Hematopoietic multipotent progenitor cell treated with erythropoietin and hydrocortisone succinate and interleukin-3 and kit ligand, for 17 days (in vitro differentiated cells): ENCODE data around the gene GAL3ST2.
"Not testable (repeated sequence)": the region's sequence is repeated elsewhere in the genome, so short reads cannot be mapped to it uniquely, and the experiment has no call there.

Experiments
- DNase-seq: peaks from one replicate; pipeline ENCODE4 v3.0.0-alpha.2; 2015; ENCODE audit warnings: low spot score

GAL3ST2 gene

DNA sequence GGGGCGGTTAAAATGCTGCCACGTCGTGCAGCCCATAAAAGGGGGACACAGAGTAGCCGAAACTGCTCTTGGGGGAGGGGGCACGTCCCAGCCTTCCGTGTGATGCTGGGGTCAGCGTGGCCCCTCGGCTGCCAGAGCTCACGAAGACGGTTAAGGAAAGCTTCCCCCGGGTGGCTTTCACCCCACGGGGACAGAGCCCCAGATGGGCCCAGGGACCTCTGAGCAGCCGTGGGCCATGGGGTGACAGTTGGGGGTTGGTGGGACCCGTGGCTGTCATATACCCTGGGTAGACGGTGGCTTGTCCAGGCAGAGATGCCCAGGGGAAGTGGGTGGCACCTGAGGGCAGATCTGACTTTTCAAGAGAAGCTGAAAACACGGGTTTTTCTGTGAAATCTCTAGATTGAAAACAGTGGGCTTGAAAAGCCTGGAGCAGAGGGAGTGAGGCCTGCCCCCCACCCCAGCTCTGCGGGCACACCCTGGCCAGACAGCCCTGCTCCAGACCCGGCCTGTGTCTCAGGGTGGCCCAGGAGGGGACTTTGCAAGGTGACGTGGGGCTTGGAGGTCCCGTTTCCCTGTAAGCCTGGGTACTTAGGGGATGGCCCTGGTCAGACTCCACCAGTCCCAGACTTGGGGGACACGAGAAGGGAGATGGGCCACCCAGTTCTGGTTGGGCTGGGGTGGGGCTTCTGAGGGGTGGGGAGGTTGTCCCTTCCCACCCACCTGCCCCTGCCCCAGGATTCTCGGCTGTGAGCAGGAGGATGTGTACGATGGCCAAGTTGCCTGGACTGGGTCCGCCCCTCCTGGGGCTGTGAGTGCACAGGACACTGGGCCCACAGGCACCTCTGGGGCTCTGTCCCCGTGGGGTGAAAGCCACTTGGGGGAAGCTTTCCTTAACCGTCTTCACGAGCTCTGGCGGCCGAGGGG, 33.0 kb downstream of the GAL3ST2 start:
- DNase-seq: no peak

DNA sequence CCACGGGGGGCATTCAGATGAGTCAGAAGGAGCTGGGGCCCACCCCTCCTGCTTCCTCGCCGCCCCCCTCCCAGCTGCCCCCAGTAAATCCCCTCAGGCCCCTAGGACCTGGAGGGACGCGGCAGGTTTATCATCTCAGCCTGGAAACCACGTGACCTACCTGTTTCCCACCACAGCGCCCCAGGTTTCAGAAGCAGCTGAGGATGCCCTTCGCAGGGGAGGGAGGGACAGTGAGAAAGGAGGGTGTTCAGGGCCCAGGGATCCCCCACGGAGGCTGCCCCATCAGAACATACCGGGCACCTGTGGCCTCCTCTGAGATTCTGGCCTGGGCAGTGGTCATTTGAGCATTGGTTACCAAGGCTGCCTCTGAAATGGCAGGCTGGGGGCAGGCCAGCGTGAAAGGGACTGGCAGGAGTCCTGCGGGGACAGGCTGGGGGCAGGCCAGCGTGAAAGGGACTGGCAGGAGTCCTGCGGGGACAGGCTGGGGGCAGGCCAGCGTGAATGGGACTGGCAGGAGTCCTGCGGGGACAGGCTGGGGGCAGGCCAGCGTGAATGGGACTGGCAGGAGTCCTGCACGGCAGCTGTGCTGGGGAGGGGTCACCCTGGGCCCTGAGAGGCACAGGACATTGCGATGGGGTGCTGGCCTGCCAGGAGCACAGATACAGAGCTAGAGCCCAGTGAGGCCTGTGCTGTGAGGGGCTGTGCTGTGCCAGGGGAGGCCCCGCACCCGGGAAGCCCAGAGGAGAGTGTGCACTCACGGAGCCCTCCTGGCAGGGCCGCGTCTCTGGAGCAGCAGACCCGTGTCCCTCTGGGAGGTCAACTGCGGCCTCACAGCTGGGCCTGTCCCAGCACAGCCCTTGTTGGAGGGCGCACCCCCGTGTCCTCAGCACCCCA, 33.9 kb downstream of the GAL3ST2 start:
- no peak for DNase-seq

DNA sequence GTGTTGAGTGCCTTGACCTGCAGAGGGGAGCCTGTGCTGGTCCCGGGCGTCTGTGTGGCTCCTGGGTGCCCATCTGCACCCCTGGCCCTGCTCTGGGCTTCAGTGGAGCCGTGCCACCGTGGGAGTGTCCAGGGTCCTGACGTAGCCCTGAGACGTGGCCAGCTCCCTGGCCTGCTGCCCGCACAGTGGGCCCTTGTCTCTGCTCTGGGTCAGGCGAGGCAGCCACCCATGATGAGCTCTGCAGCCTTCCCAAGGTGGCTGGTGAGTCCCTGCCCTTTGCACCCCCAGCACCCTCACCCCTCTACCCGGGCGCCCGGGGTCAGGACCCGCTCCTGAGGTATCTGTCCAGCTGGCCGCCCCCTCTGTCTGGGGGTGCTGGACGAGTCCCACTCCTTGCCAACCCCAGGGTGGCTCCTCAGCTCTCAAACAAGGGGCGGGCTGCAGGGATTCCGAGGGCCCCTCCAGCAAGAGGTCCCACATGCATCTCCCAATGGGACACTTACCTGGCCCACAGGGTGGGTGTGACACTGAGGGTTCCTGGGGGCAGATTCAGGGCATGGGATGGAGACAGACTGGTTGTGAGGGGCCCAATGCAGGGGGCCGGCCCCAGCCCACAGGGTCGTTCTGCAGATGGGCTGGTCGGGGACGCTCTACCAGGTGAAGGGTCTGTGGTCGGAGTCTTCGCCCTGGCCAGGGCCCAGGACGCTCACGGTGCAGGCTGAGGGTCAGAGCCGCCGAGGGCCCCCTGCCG, 34.8 kb downstream of the GAL3ST2 start:
- DNase-seq: no peak

DNA sequence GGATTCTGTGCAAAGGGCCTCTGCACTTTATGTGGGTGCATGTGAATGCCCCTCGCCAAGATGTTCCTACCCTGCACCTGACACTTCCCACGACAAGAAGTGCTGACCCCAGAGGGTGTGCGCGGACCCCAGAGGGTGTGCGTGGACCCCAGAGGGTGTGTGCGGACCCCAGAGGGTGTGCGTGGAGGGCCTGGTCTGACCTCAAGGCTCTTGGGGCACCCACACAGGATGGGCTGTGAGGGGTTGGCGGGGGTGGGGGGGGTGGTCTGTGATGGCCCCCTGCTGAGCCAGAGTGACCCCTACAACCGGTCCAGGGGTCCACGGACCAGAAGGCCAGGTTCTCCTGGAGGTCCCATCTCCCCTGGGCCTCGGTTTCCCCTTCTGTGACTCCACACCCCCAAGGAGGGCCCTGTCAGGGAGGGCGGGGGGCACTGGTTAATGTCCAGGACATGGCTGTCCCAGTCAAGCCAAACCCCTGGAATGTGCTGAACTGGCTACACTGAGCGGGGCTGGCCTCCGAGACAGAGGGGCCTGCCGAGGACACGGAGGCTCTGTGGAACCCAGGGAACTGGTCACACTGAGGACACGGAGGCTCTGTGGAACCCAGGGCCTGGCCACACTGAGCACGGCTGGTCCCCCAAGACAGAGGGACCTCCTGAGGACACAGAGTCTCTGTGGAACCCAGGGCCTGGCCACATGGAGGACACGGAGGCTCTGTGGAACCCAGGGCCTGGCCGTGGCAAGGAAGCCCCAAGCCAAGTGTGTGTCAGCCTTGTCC, 35.5 kb downstream of the GAL3ST2 start:
- DNase-seq: no peak

DNA sequence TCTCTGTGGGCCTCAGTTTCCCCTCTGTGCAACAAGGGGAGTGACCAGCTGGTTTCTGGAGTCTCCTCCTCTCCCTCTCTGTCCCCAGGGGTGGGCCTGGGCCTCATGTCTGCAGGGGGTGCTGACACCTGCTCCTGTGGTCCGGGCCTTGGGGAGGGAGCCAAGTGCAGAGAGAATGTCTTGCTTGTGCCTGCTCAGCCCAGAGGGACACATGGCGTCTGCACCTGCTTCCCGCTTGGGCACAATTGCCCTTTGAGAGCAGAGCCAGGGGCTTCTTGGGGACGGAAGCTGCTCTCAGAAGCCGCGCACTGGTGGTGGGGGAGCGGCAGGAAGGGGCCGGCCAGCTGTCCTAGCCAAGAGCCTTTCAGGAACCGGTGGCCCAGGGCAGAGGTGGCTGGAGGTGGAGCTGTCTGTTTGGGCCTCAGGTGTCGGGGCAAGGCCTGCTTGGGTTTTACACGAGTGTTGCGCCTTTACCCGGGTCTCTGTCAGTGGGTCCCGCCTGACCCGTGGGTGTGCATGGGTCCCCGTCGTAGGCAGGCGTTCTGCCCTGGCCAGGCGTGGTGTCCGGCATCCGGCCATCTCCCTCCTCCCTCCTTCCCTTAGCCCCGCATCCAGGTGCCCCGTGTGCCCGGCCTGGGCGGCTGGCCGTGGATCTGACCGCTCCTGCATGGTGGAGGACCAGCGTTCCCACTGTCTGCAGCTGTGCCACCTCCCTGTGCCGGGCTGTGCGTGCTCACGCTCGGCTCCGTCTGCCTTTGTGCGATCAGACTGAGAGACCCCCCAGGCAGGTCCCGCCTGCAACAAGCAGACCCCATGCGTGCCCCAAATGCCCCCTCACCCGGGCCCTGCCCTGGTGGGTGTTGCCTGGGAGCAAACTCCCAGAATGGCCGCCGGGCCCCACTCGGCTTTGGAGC, 36.4 kb downstream of the GAL3ST2 start:
- DNase-seq: no peak

DNA sequence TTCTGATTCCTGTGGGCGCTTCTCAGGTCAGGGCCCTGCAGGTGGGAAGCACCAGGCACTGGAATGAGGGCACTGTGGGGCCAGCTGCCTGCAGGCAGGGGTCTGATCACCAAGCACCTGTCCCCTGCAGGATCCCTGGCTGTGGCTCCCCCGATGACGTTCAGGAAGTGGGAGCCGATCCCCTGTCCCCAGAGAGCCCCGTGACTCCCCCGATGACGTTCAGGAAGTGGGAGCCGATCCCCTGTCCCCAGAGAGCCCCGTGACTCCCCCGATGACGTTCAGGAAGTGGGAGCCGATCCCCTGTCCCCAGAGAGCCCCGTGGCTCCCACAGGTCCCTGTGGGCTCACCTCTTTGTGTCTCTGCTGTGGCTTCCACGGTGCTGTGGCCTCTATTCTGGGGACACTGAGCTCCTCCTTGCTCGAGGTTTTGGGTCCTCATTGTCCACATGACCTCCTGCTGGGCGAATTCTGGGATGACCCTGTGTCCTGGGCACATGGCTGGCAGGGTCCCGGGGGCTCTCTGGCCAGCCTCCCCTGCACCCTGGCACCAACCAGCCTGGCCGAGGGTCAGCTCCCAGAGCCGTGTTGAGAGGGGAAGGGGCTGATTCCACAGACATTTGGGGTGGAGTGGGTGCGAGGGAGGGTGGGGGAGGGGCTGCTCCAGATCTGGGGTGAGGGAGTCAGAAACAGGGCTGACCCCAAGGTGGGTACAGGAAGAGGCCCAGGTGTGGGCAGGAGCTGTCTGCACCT, 37.2 kb downstream of the GAL3ST2 start:
- no peak for DNase-seq

DNA sequence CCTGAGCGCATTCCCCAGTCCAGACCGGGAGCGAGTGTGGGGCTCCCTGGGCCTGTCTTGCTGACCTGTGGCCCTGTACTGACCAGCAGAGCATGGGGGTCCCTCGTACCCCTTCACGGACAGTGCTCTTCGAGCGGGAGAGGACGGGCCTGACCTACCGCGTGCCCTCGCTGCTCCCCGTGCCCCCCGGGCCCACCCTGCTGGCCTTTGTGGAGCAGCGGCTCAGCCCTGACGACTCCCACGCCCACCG, 37.7 kb downstream of the GAL3ST2 start:
- no peak for DNase-seq

DNA sequence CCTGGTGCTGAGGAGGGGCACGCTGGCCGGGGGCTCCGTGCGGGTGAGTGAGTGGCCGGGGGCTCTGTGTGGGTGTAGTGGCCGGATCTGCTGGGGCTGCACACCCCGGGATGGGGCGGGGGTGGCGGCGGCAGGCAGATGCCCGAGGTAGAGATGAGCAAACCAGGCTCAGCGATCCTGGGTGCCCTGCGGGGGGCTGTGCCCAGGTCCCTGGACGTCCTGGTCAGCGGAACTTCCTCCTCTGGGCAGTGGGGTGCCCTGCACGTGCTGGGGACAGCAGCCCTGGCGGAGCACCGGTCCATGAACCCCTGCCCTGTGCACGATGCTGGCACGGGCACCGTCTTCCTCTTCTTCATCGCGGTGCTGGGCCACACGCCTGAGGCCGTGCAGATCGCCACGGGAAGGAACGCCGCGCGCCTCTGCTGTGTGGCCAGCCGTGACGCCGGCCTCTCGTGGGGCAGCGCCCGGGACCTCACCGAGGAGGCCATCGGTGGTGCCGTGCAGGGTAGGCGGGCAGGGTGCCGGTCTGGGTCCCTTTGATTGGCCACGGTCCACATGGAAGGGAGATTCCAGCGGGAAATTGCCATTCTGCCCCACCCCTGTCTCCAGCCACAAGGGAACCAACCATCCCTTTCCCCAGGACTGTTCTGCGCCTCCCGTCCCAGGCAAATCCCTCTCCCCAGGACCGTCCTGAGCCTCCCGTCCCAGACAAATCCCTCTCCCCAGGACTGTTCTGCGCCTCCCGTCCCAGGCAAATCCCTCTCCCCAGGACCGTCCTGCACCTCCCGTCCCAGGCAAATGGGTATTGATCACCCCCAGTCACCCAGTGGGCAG, 38.2 kb downstream of the GAL3ST2 start:
- DNase-seq: no peak

DNA sequence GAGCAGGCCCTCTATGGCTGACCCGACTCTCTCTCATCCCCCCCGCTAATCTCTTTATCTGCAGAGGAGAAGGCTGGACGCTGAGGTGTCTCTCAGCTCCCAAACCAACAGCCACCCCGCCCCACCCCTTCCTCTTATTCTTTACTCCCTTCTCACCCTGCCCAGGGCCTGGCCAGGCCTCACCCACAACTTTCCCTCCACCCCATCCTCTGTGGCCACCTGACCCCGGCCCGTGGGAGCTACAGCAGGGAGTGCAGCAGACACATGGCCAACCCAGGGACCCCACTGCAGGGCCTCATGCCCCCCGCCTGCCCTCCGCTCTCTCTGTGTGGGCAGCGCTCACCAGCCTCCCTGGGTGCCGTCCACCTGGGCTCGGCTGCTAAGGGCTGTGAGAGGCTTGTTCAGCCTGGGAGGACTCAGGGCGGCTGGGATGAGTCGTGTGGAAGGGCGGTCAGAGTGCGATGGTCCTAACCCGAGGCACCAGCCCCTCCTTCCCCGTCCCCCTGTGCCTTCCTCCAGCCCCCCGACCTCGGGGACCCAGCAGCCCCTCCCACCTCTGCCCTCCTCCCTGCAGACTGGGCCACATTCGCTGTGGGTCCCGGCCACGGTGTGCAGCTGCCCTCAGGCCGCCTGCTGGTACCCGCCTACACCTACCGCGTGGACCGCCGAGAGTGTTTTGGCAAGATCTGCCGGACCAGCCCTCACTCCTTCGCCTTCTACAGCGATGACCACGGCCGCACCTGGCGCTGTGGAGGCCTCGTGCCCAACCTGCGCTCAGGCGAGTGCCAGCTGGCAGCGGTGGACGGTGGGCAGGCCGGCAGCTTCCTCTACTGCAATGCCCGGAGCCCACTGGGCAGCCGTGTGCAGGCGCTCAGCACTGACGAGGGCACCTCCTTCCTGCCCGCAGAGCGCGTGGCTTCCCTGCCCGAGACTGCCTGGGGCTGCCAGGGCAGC, 39.1 kb downstream of the GAL3ST2 start:
- DNase-seq: no peak

DNA sequence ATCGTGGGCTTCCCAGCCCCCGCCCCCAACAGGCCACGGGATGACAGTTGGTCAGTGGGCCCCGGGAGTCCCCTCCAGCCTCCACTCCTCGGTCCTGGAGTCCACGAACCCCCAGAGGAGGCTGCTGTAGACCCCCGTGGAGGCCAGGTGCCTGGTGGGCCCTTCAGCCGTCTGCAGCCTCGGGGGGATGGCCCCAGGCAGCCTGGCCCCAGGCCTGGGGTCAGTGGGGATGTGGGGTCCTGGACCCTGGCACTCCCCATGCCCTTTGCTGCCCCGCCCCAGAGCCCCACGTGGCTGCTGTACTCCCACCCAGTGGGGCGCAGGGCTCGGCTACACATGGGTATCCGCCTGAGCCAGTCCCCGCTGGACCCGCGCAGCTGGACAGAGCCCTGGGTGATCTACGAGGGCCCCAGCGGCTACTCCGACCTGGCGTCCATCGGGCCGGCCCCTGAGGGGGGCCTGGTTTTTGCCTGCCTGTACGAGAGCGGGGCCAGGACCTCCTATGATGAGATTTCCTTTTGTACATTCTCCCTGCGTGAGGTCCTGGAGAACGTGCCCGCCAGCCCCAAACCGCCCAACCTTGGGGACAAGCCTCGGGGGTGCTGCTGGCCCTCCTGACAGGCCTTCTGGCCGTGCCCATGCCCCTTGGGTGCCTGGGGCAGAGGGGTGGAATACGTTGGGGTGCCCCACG, 40.0 kb downstream of the GAL3ST2 start:
- DNase-seq: no peak

DNA sequence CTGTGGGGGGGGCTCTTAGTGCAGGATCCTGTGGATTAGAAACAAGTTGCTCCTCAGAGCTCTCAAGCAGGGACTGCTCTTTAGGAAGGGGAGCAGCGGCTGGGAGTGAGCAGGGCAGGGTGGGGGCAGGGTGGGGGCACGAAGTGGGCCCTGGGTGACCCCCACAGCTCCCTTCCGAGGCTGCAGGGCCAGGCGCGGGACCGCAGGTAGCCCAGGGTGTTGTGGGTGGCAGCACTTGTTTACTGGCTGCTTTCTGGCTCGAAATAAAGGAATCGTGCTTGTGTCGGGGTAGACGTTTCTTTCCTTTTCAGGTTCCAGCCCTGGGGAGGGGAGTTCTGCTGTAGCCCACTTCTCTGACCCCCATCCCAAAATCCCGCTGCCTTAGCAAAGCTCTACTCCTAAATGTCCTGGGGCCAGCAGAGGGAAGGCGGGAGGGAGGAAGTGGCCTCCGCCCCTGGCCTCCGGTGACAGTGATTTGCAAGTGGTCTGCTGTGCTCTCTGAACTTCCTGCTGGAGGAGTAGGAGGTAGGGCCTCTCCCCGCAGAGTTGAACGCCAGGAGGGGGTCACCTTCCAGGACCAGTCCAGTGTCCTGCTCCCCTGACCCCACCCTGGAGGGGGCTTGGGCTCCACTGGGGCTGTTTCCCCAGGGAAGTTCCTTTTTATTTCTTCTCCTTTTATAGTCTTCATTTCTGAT, 40.7 kb downstream of the GAL3ST2 start:
- DNase-seq: no peak

DNA sequence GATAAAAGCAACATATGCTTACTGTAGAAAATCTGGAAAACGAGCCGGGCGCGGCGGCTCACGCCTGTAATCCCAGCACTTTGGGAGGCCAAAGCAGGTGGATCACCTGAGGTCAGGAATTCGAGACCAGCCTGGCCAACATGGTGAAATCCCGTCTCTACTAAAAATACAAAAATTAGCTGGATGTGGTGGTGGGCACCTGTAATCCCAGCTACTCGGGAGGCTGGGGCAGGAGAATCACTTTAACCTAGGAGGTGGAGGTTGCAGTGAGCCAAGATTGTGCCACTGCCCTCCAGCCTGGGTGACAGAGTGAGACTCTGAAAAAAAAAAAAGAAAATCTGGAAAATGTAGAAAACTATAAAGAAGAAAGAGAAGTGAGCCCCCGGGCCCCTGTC, 41.2 kb downstream of the GAL3ST2 start:
- not testable (repeated sequence) for DNase-seq

DNA sequence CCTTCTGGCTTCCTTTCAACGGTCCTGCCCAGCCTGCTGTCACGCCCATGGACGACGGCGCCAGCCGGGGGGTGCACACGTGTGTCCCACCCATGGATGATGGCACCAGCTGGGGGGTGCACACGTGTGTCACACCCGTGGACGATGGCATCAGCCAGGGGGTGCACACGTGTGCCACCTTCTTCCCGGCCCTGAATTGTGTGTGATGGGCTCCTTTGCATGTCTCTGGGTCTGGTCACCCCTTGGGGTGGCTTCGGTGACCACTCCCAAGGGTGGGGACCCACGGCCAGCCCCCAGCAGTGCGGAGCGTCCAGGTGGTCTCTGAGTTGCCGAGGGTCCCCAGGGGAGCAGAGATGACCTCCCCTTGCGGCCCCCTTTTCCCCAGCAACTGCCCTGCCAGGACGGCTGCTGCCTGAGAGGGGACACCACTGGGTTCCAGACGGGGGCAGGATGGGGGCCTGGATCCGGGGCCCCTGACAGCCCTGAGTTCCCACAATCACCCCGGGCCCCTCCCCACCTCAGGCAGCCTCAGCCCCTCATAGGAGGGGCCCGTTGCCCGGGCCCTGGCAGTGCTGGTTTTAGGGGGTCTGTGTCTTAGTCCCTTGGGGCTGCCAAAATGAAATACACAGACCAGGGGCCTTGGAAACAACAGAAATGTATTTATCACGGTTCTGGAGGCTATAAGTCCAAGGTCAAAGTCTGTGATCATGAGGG, 41.8 kb downstream of the GAL3ST2 start:
- DNase-seq: no peak

DNA sequence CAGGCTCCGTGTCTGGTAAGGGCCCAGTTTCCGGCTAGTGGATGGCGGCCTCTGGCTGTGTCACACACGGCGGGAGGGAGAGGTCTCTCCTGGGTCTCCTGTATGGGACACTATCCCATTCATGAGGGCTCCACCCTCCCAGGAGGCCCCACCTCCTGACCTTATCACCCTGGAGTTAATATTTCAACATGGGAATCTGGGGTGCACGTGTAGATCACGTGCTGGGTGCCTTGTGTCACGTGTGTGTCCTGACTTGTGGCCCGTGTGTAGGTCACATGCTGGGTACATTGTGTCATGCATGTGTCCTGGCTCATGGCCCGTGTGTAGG, 42.3 kb downstream of the GAL3ST2 start:
- DNase-seq: no peak

DNA sequence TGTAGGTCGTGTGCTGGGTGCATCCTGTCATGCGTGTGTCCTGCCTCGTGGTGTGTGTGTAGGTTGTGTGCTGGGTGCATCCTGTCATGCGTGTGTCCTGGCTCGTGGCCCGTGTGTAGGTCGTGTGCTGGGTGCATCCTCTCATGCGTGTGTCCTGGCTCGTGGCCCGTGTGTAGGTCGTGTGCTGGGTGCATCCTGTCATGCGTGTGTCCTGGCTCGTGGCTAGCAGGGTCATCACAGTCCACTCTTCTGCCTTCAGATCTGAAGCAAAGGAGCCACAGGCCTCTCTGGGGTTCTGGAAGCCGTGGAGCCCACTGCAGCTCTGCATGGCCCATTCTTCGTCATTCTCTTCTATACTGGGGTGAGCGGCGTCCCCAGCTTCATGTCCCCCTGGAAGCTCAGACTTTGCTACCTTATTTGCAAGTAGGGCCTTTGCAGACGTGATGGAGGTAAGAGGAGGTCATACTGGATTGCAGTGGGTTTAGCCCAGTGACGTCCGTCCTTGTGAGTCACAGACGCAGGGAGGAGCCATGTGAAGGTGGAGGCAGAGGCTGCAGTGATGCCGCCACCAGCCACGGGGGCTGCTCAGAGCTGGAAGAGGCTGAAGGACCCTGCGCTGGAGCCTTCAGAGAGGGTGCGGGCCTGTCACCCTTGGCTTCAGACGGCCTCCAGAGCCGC, 43.5 kb downstream of the GAL3ST2 start:
- not testable (repeated sequence) for DNase-seq
